Keratinocyte (primary cell): ENCODE data around the gene BEAN1. TPM values are rescaled to one million over a fixed set of nuclear protein-coding genes. Genes with fewer than 3 reads are reported as not detected.

Experiments used
- DNase-seq: peaks from one replicate; pipeline ENCODE4 v3.0.0-alpha.2; 2011; ENCODE audit warnings: low read depth, missing footprints, low spot score
- FAIRE-seq: peaks from 2 replicates; lab custom pipeline; 2011; peaks lifted over from hg19 to GRCh38; lab: Jason Lieb, UNC
- H2AFZ ChIP-seq: 2 replicates; pipeline ENCODE4 v1.6.0; 2012; ENCODE audit warnings: low read length, control low read depth, inconsistent platforms; ENCODE audit not compliant: control insufficient read depth
- H3K27ac ChIP-seq: 2 replicates; pipeline ENCODE4 v1.5.1; 2011; ENCODE audit warnings: low read length; ENCODE audit not compliant: control insufficient read depth, insufficient read depth
- H3K27me3 ChIP-seq: 3 replicates; pipeline ENCODE4 v1.6.0; 2011; ENCODE audit warnings: low read length; ENCODE audit not compliant: control insufficient read depth, insufficient read depth; ENCODE audit errors: extremely low read depth
- H3K36me3 ChIP-seq, 2 experiments: 2 replicates in 1 of 2; 3 replicates in 1 of 2; pipeline ENCODE4 v1.5.1; 2011; ENCODE audit warnings: low read length in 2 of 2, mild to moderate bottlenecking in 1 of 2; ENCODE audit not compliant: control insufficient read depth in 2 of 2, insufficient read depth in 2 of 2; ENCODE audit errors: extremely low read depth in 1 of 2
- H3K4me1 ChIP-seq: 3 replicates; pipeline ENCODE4 v1.5.1; 2011; ENCODE audit warnings: low read length; ENCODE audit not compliant: control insufficient read depth, insufficient read depth; ENCODE audit errors: extremely low read depth
- H3K4me2 ChIP-seq: 3 replicates; pipeline ENCODE4 v1.6.0; 2011; ENCODE audit warnings: low read depth, low read length; ENCODE audit not compliant: control insufficient read depth, insufficient read depth; ENCODE audit errors: extremely low read depth
- H3K4me3 ChIP-seq, 3 experiments: fragments of 200-600 bp in 1 of 3; sonication (generic) in 1 of 3; 2 replicates in 2 of 3; 3 replicates in 1 of 3; pipeline ENCODE4 v1.5.1; 2011 to 2016; ENCODE audit warnings: low read length in 3 of 3, mild to moderate bottlenecking in 3 of 3, control low read depth in 2 of 3, inconsistent platforms in 1 of 3, low read depth in 1 of 3, mixed read lengths in 1 of 3, mixed run types in 1 of 3, moderate library complexity in 1 of 3; ENCODE audit not compliant: control insufficient read depth in 2 of 3, insufficient read depth in 2 of 3; ENCODE audit errors: extremely low read depth in 1 of 3
- H3K79me2 ChIP-seq: 2 replicates; pipeline ENCODE4 v1.6.0; 2012; ENCODE audit warnings: low read length; ENCODE audit not compliant: control insufficient read depth, insufficient read depth
- H3K9ac ChIP-seq: 3 replicates; pipeline ENCODE4 v1.6.0; 2011; ENCODE audit warnings: low read length; ENCODE audit not compliant: control insufficient read depth, insufficient read depth; ENCODE audit errors: extremely low read depth
- H3K9me1 ChIP-seq: 3 replicates; pipeline ENCODE4 v1.6.0; 2011; ENCODE audit warnings: low read length; ENCODE audit not compliant: control insufficient read depth, insufficient read depth; ENCODE audit errors: extremely low read depth
- H3K9me3 ChIP-seq: 2 replicates; pipeline ENCODE4 v1.5.1; 2012; ENCODE audit warnings: low read depth, low read length; ENCODE audit not compliant: control insufficient read depth
- H4K20me1 ChIP-seq: 3 replicates; pipeline ENCODE4 v1.6.0; 2011; ENCODE audit warnings: low read length; ENCODE audit not compliant: control insufficient read depth, insufficient read depth; ENCODE audit errors: extremely low read depth
- EZH2 ChIP-seq: IDR thresholded peaks from one replicate; pipeline ENCODE4 v1.6.1; 2012; ENCODE audit warnings: inconsistent platforms, mild to moderate bottlenecking, low read length, moderate library complexity
- dilution Hi-C: fragments of 300-500 bp; cut with MboI; formaldehyde crosslinking; loops from one replicate; pipeline ENCODE4 v1.7.0; 2020; ENCODE audit warnings: low sequenced_read_pairs; ENCODE audit not compliant: extremely low pct_ligation_motif_present
- polyA plus RNA-seq, 5 experiments: library from polyadenylated mRNA; depleted of rRNA in 3 of 5; stranded (reverse) in 3 of 5; stranded (forward) in 1 of 5; unstranded in 1 of 5; fragments of >200 nt; gene quantifications; 1 replicate in 1 of 5; 2 replicates in 3 of 5; 3 replicates in 1 of 5; pipeline versions ENCODE4 v1.2.1 to v1.2.3, GENCODE V29; 2011 to 2012; ENCODE audit warnings: missing spikeins in 2 of 5, low read depth in 1 of 5, low replicate concordance in 1 of 5
- TF ChIP-seq, protein P1 (sequence below), 3 experiments: IDR thresholded peaks in 1 of 3; conservative IDR thresholded peaks in 1 of 3; optimal IDR thresholded peaks in 1 of 3; 2 replicates in 2 of 3; 3 replicates in 1 of 3; pipeline versions ENCODE3 to v1.5.1; 2011; ENCODE audit warnings: low read length in 3 of 3, mild to moderate bottlenecking in 3 of 3, moderate library complexity in 2 of 3, control low read depth in 1 of 3, inconsistent platforms in 1 of 3; ENCODE audit not compliant: insufficient read depth in 2 of 3; ENCODE audit errors: extremely low read depth in 1 of 3

BEAN1 gene
- polyA plus RNA-seq, 1 donor (not counting 4 experiments of a cell fraction or from before 2014, with no cell fraction given) = 0.24 TPM

DNA sequence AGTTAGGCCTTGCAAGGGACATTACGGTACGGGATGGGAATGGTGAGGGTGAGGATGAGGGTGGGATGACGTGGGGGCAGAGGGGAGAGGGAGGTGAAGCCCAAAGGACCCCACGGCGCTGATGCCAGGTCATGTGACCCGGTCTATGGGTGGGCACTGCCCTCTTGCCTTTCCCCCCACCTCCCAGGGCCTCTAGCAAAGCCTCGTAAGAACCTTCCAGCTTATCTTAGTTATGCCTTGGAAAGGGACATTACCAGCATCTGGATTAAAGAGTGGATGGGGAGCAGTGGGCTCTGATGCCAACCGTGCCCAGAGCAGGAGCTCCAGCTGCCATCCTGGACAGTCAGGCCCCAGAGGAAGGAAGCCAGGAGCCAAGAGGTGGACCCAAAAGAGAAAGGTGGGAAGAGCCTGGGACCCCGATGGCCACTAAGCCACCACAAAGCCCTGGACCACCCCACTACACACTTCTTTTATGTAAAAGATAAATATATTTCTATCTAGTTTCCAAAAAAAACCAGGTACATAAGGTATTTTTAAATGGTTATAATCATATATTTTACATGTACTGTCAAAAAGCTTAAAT lies 81.9 kb downstream of the BEAN1 start:
- no peaks in the 10 kb centered on the region for H3K27me3 ChIP-seq
- no peaks in the 10 kb centered on the region for H4K20me1 ChIP-seq
- peak overlapping the region; percentile 51 for H3K27ac ChIP-seq
- dilution Hi-C loops = no loop called here
- H3K36me3 ChIP-seq = no peaks in the 10 kb centered on the region
- no peak overlapping the region for H2AFZ ChIP-seq
- H3K4me3 ChIP-seq = peak overlapping the region in 2 of 3 experiments; percentile 6 to 8
- H3K4me2 ChIP-seq = peak overlapping the region; percentile 70
- TF ChIP-seq EZH2 = no peak
- TF ChIP-seq, protein P1, sequence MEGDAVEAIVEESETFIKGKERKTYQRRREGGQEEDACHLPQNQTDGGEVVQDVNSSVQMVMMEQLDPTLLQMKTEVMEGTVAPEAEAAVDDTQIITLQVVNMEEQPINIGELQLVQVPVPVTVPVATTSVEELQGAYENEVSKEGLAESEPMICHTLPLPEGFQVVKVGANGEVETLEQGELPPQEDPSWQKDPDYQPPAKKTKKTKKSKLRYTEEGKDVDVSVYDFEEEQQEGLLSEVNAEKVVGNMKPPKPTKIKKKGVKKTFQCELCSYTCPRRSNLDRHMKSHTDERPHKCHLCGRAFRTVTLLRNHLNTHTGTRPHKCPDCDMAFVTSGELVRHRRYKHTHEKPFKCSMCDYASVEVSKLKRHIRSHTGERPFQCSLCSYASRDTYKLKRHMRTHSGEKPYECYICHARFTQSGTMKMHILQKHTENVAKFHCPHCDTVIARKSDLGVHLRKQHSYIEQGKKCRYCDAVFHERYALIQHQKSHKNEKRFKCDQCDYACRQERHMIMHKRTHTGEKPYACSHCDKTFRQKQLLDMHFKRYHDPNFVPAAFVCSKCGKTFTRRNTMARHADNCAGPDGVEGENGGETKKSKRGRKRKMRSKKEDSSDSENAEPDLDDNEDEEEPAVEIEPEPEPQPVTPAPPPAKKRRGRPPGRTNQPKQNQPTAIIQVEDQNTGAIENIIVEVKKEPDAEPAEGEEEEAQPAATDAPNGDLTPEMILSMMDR (optimal IDR thresholded peaks at IDR 0.05 in 1 of 3, IDR thresholded peaks at IDR 0.05 in 1 of 3, conservative IDR thresholded peaks at IDR 0.05 in 1 of 3; ENCODE audit: extremely low read depth in 1 of 3, insufficient read depth in 2 of 3, low read length in 3 of 3) = no peak
- FAIRE-seq = no peak
- H3K79me2 ChIP-seq = no peaks in the 10 kb centered on the region
- no peaks in the 10 kb centered on the region for H3K9me1 ChIP-seq
- H3K4me1 ChIP-seq = peaks cover 52% of the 10 kb centered on the region
- no peak for DNase-seq
- peak overlapping the region; percentile 39 for H3K9ac ChIP-seq
- no peaks in the 10 kb centered on the region for H3K9me3 ChIP-seq

DNA sequence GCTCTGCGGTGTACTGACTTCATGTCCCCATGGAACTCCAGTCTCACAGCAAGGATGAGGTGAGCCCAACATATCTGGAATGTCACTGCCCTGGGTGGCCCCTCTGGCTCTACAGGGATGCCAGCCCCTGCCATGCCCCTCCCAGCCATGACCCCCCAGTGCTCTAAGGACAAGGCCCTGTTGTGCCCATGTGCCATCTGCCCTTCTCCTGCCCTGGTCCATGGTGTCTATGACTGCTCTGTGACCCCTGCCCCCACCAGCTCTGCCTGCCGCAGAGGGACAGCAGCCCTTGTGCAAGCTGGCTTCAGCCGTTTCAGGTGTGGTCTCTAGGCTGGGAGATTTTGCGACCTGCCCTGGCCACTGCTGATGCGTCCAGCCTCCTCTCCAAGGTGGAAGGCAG lies 82.5 kb downstream of the BEAN1 start:
- Histone ChIP-seq H3K79me2 (no peaks in the 10 kb centered on the region), H3K4me3 (no peak overlapping the region), H3K27ac (no peak overlapping the region), H2AFZ (no peak overlapping the region), H3K4me2 (no peak overlapping the region), H3K36me3 (no peaks in the 10 kb centered on the region), H3K27me3 (no peaks in the 10 kb centered on the region), H3K9me3 (no peaks in the 10 kb centered on the region), H3K9ac (no peak overlapping the region), H3K9me1 (no peaks in the 10 kb centered on the region), H4K20me1 (no peaks in the 10 kb centered on the region), H3K4me1 (peaks cover 52% of the 10 kb centered on the region)
- DNase-seq = no peak
- TF ChIP-seq, protein P1 (optimal IDR thresholded peaks at IDR 0.05 in 1 of 3, IDR thresholded peaks at IDR 0.05 in 1 of 3, conservative IDR thresholded peaks at IDR 0.05 in 1 of 3; ENCODE audit: extremely low read depth in 1 of 3, insufficient read depth in 2 of 3, low read length in 3 of 3) = no peak
- no peak for TF ChIP-seq EZH2
- FAIRE-seq = no peak
- dilution Hi-C loops = no loop called here
